IgD-negative memory B cell (primary cell): ENCODE results near the gene ASB5. TPM values are rescaled to one million over a fixed set of nuclear protein-coding genes. Genes with fewer than 3 reads are reported as not detected.
A peak's percentile ranks its signal among the peaks of the same experiment; 100 is the strongest.
"Not testable (repeated sequence)": the region's sequence is repeated elsewhere in the genome, so short reads cannot be mapped to it uniquely, and the experiment has no call there.

Source experiments
- H3K27ac Mint-ChIP-seq, 3 donors: one replicate each; pipeline ENCODE4 v1.8.0; 2020 to 2022; ENCODE audit warnings: mild to moderate bottlenecking in 3 of 3, mixed read lengths in 3 of 3, moderate library complexity in 1 of 3
- H3K27me3 Mint-ChIP-seq: one replicate; pipeline ENCODE4 v1.8.0; 2021; ENCODE audit warnings: mixed read lengths
- H3K36me3 Mint-ChIP-seq: one replicate; pipeline ENCODE4 v1.8.0; 2020; ENCODE audit warnings: mild to moderate bottlenecking, mixed read lengths
- H3K4me1 Mint-ChIP-seq, 3 donors: one replicate each; pipeline ENCODE4 v1.8.0; 2020 to 2022; ENCODE audit warnings: mixed read lengths in 3 of 3, mild to moderate bottlenecking in 1 of 3
- H3K4me3 Mint-ChIP-seq, 4 donors: one replicate each; pipeline ENCODE4 v1.8.0; 2020 to 2022; ENCODE audit warnings: mild to moderate bottlenecking in 4 of 4, mixed read lengths in 4 of 4, moderate library complexity in 3 of 4
- H3K9me3 Mint-ChIP-seq, 3 donors: one replicate each; pipeline ENCODE4 v1.8.0; 2020 to 2021; ENCODE audit warnings: mixed read lengths in 3 of 3, mild to moderate bottlenecking in 1 of 3
- polyA plus RNA-seq: library from polyadenylated mRNA; unstranded; fragments of 300-500 nt; fragmentation: Illumina TruSeq; gene quantifications from one replicate; pipeline ENCODE4 v1.2.3, GENCODE V29; 2021

ASB5 gene
- not detected for polyA plus RNA-seq

- no peaks in the 10 kb centered on the region for H3K4me1 Mint-ChIP-seq
- no peak within 1 kb of the TSS for H3K4me3 Mint-ChIP-seq
- no peaks in the 10 kb centered on the region for H3K36me3 Mint-ChIP-seq
- peaks cover 2% of the 10 kb centered on the region for H3K27me3 Mint-ChIP-seq
- no peaks in the 10 kb centered on the region for H3K9me3 Mint-ChIP-seq
- no peak within 1 kb of the TSS for H3K27ac Mint-ChIP-seq
These were observed at the start of gene ASB5 for GRCh38 chr4:176268963-176269362. Gene ASB5 (minus strand): TSS chr4:176269222. CDS start chr4:176269108, 114 bp downstream.

GRCh38 chr4:176313596-176314336, 44.7 kb upstream of the ASB5 start:
- peaks cover 7% of the 10 kb centered on the region for H3K36me3 Mint-ChIP-seq

GRCh38 chr4:176309772-176310171, 40.8 kb upstream of the ASB5 start:
- H3K36me3 Mint-ChIP-seq, result peaks cover 5% of the 10 kb centered on the region
- peaks cover 0 to 8% (median 6%) of the 10 kb centered on the region in 3 donors for H3K4me1 Mint-ChIP-seq
- peaks cover 5% of the 10 kb centered on the region for H3K27me3 Mint-ChIP-seq
- no peak overlapping the region for H3K27ac Mint-ChIP-seq
- H3K4me3 Mint-ChIP-seq, result no peak overlapping the region
- no peaks in the 10 kb centered on the region for H3K9me3 Mint-ChIP-seq

More at GRCh38 chr4:176313596-176314336, 44.7 kb upstream of the ASB5 start:
- no peak overlapping the region for H3K4me3 Mint-ChIP-seq
- no peaks in the 10 kb centered on the region for H3K9me3 Mint-ChIP-seq
- H3K27me3 Mint-ChIP-seq, result peaks cover 2% of the 10 kb centered on the region
- no peak overlapping the region for H3K27ac Mint-ChIP-seq
- H3K4me1 Mint-ChIP-seq, result peaks cover 7 to 12% (median 8%) of the 10 kb centered on the region in 3 donors

- H3K36me3 Mint-ChIP-seq, result peaks cover 3% of the 10 kb centered on the region
- peaks cover 0 to 8% (median 6%) of the 10 kb centered on the region in 3 donors for H3K4me1 Mint-ChIP-seq
- no peaks in the 10 kb centered on the region for H3K9me3 Mint-ChIP-seq
- H3K27me3 Mint-ChIP-seq, result peaks cover 7% of the 10 kb centered on the region
- peak overlapping the region in 1 of 3 donors; percentile 33 for H3K27ac Mint-ChIP-seq
- H3K4me3 Mint-ChIP-seq, result peak overlapping the region in 1 of 4 donors; percentile 45
These were observed 40.0 kb upstream of the ASB5 start for GRCh38 chr4:176309046-176309445.

GRCh38 chr4:176308441-176308840, 39.4 kb upstream of the ASB5 start:
- Mint-ChIP-seq H3K4me1 (peaks cover 0 to 8% (median 6%) of the 10 kb centered on the region in 3 donors), H3K36me3 (peaks cover 2% of the 10 kb centered on the region), H3K27me3 (peaks cover 10% of the 10 kb centered on the region), H3K9me3 (no peaks in the 10 kb centered on the region), H3K27ac (peak overlapping the region in 1 of 3 donors; percentile 33), H3K4me3 (peak overlapping the region in 1 of 4 donors; percentile 45)

- Mint-ChIP-seq H3K27me3 (peaks cover 10% of the 10 kb centered on the region), H3K4me1 (peaks cover 0 to 8% (median 6%) of the 10 kb centered on the region in 3 donors), H3K27ac (no peak overlapping the region), H3K4me3 (no peak overlapping the region), H3K36me3 (peaks cover 2% of the 10 kb centered on the region), H3K9me3 (no peaks in the 10 kb centered on the region)
These were observed 38.6 kb upstream of the ASB5 start for GRCh38 chr4:176307666-176307930.

GRCh38 chr4:176306837-176307665, 38.0 kb upstream of the ASB5 start:
- Mint-ChIP-seq H3K4me3 (no peak overlapping the region), H3K27me3 (peaks cover 10% of the 10 kb centered on the region), H3K36me3 (no peaks in the 10 kb centered on the region), H3K27ac (no peak overlapping the region), H3K9me3 (no peaks in the 10 kb centered on the region), H3K4me1 (peaks cover 0 to 8% (median 6%) of the 10 kb centered on the region in 3 donors)

GRCh38 chr4:176303938-176304337, 34.9 kb upstream of the ASB5 start:
- Mint-ChIP-seq H3K4me3 (peak overlapping the region in 1 of 4 donors; percentile 20), H3K36me3 (no peaks in the 10 kb centered on the region), H3K27ac (no peak overlapping the region), H3K27me3 (peaks cover 8% of the 10 kb centered on the region), H3K4me1 (peaks cover 0 to 7% (median 2%) of the 10 kb centered on the region in 3 donors), H3K9me3 (no peaks in the 10 kb centered on the region)

GRCh38 chr4:176302283-176303275, 33.6 kb upstream of the ASB5 start:
- no peak overlapping the region for H3K27ac Mint-ChIP-seq
- no peaks in the 10 kb centered on the region for H3K9me3 Mint-ChIP-seq
- no peaks in the 10 kb centered on the region for H3K4me1 Mint-ChIP-seq
- H3K27me3 Mint-ChIP-seq, result peaks cover 8% of the 10 kb centered on the region
- no peaks in the 10 kb centered on the region for H3K36me3 Mint-ChIP-seq
- no peak overlapping the region for H3K4me3 Mint-ChIP-seq

GRCh38 chr4:176300565-176300964, 31.5 kb upstream of the ASB5 start:
- Mint-ChIP-seq H3K27me3 (peaks cover 8% of the 10 kb centered on the region), H3K9me3 (no peaks in the 10 kb centered on the region), H3K4me1 (no peaks in the 10 kb centered on the region), H3K36me3 (no peaks in the 10 kb centered on the region), H3K27ac (no peak overlapping the region), H3K4me3 (no peak overlapping the region)

- no peak overlapping the region for H3K27ac Mint-ChIP-seq
- no peaks in the 10 kb centered on the region for H3K4me1 Mint-ChIP-seq
- H3K27me3 Mint-ChIP-seq, result peaks cover 5% of the 10 kb centered on the region
- H3K36me3 Mint-ChIP-seq, result no peaks in the 10 kb centered on the region
- no peaks in the 10 kb centered on the region for H3K9me3 Mint-ChIP-seq
- no peak overlapping the region for H3K4me3 Mint-ChIP-seq
These were observed 31.0 kb upstream of the ASB5 start for GRCh38 chr4:176300036-176300435.

- peaks cover 1% of the 10 kb centered on the region for H3K27me3 Mint-ChIP-seq
- H3K4me3 Mint-ChIP-seq, result no peak overlapping the region
- H3K4me1 Mint-ChIP-seq, result no peaks in the 10 kb centered on the region
- H3K36me3 Mint-ChIP-seq, result no peaks in the 10 kb centered on the region
- H3K9me3 Mint-ChIP-seq, result no peaks in the 10 kb centered on the region
- no peak overlapping the region for H3K27ac Mint-ChIP-seq
These were observed 29.6 kb upstream of the ASB5 start for GRCh38 chr4:176298664-176299063.

GRCh38 chr4:176295907-176296306, 26.9 kb upstream of the ASB5 start:
- H3K36me3 Mint-ChIP-seq, H3K27ac Mint-ChIP-seq, H3K4me3 Mint-ChIP-seq, H3K9me3 Mint-ChIP-seq, H3K4me1 Mint-ChIP-seq, H3K27me3 Mint-ChIP-seq: not testable (repeated sequence)

GRCh38 chr4:176293660-176294059, 24.6 kb upstream of the ASB5 start:
- Mint-ChIP-seq H3K9me3 (no peaks in the 10 kb centered on the region), H3K4me3 (no peak overlapping the region), H3K27me3 (no peaks in the 10 kb centered on the region), H3K4me1 (no peaks in the 10 kb centered on the region), H3K36me3 (no peaks in the 10 kb centered on the region), H3K27ac (no peak overlapping the region)

GRCh38 chr4:176292920-176293319, 23.9 kb upstream of the ASB5 start:
- H3K4me3 Mint-ChIP-seq, result no peak overlapping the region
- no peaks in the 10 kb centered on the region for H3K4me1 Mint-ChIP-seq
- H3K36me3 Mint-ChIP-seq, result no peaks in the 10 kb centered on the region
- no peaks in the 10 kb centered on the region for H3K9me3 Mint-ChIP-seq
- no peak overlapping the region for H3K27ac Mint-ChIP-seq
- H3K27me3 Mint-ChIP-seq, result no peaks in the 10 kb centered on the region
